Adipose tissue (tissue), 3 donors: ENCODE measurements around the gene HDAC5. TPM values are rescaled to one million over a fixed set of nuclear protein-coding genes. Genes with fewer than 3 reads are reported as not detected.

ENCODE experiments used
- polyA plus RNA-seq, 3 donors: library from polyadenylated mRNA; stranded (reverse); fragments of 200-250 nt; gene quantifications; one replicate each; pipeline ENCODE4 v1.2.3, GENCODE V29; 2013
- donor health status: healthy with polysubstance abuse.
- donor health status: Bipolar disorder and iron deficiency.
- donor health status: healthy.

HDAC5 gene
- polyA plus RNA-seq, 3 donors = 19.3 to 37.6 (median 34.1) TPM

Other genes with a start within 250 kb of the HDAC5 start
- gene MPP2, start 216.1 kb downstream of the HDAC5 start, polyA plus RNA-seq = 1 to 10 TPM in 1 of 3 donors, under 1 TPM in 2; 0.61 to 3.3 (median 0.71) TPM
- 10 to 100 TPM in 1 of 3 donors, not detected in 2; 89.3 TPM for gene PPY, start 181.2 kb downstream of the HDAC5 start, polyA plus RNA-seq
- gene PYY, start 169.7 kb downstream of the HDAC5 start, polyA plus RNA-seq = not detected
- gene NAGS, start 119.0 kb downstream of the HDAC5 start, polyA plus RNA-seq = 1 to 10 TPM in 1 of 3 donors, under 1 TPM in 2; 0.34 to 1.0 (median 0.45) TPM
- gene TMEM101, start 108.7 kb downstream of the HDAC5 start, polyA plus RNA-seq = 10 to 100 TPM; 18.7 to 35.4 (median 22.9) TPM
- gene LSM12, start 57.0 kb downstream of the HDAC5 start, polyA plus RNA-seq = 10 to 100 TPM; 13.7 to 30.6 (median 28.6) TPM
- 10 to 100 TPM; 39.4 to 85.3 (median 39.5) TPM for gene G6PC3, start 52.9 kb downstream of the HDAC5 start, polyA plus RNA-seq
- 1 to 10 TPM in 2 of 3 donors, under 1 TPM in 1; 0.37 to 2.7 (median 2.6) TPM for gene HROB, start 18.3 kb upstream of the HDAC5 start, polyA plus RNA-seq
- under 1 TPM in 2 of 3 donors, not detected in 1; 0.13 to 0.92 TPM for gene ASB16, start 47.1 kb upstream of the HDAC5 start, polyA plus RNA-seq
- gene TMUB2, start 63.3 kb upstream of the HDAC5 start, polyA plus RNA-seq = 10 to 100 TPM; 20.7 to 33.5 (median 28.7) TPM
- gene ATXN7L3, start 76.2 kb upstream of the HDAC5 start, polyA plus RNA-seq = 10 to 100 TPM; 14.5 to 34.8 (median 28.1) TPM
- gene UBTF, start 96.0 kb upstream of the HDAC5 start, polyA plus RNA-seq = 10 to 100 TPM; 28.2 to 40.9 (median 35.3) TPM
- under 1 TPM in 1 of 3 donors, not detected in 2; 0.10 TPM for gene SLC4A1, start 144.5 kb upstream of the HDAC5 start, polyA plus RNA-seq
- 1 to 10 TPM in 1 of 3 donors, under 1 TPM in 1, not detected in 1; 0.25 to 4.2 TPM for gene RUNDC3A, start 185.0 kb upstream of the HDAC5 start, polyA plus RNA-seq
- 10 to 100 TPM; 86.9 to 90.1 (median 87.2) TPM for gene SLC25A39, start 201.2 kb upstream of the HDAC5 start, polyA plus RNA-seq
- gene GRN, start 221.7 kb upstream of the HDAC5 start, polyA plus RNA-seq = 100 to 1,000 TPM in 2 of 3 donors, 10 to 100 TPM in 1; 65.3 to 151 (median 104) TPM
- gene FAM171A2, start 240.2 kb upstream of the HDAC5 start, polyA plus RNA-seq = under 1 TPM; 0.30 to 1.00 (median 0.90) TPM